Kidney (tissue), 14 donors: ENCODE results near the gene SLC29A4. TPM values are rescaled to one million over a fixed set of nuclear protein-coding genes. Genes with fewer than 3 reads are reported as not detected.
"Not testable (repeated sequence)": the region's sequence is repeated elsewhere in the genome, so short reads cannot be mapped to it uniquely, and the experiment has no call there.

Experiments
- DNase-seq, 5 donors: peaks; one replicate each; pipeline ENCODE4 v3.0.0-alpha.2; 2013 to 2020
- FAIRE-seq: peaks from 2 replicates; lab custom pipeline; 2012; peaks lifted over from hg19 to GRCh38; lab: Jason Lieb, UNC
- H3K27ac ChIP-seq, 2 donors: one replicate each; pipeline ENCODE4 v1.7.0; 2013; ENCODE audit warnings: low read depth in 2 of 2, low read length in 2 of 2, inconsistent platforms in 1 of 2
- H3K27me3 ChIP-seq: one replicate; pipeline ENCODE4 v1.7.1; 2013; ENCODE audit warnings: low read length, inconsistent platforms; ENCODE audit not compliant: control insufficient read depth, insufficient read depth
- H3K36me3 ChIP-seq, 3 donors: one replicate each; pipeline versions ENCODE4 v1.7.0 to v1.7.1; 2013; ENCODE audit warnings: low read length in 3 of 3, control low read depth in 1 of 3, inconsistent platforms in 1 of 3; ENCODE audit not compliant: insufficient read depth in 3 of 3, control insufficient read depth in 2 of 3
- H3K4me1 ChIP-seq, 3 donors: one replicate each; pipeline versions ENCODE4 v1.7.0 to v1.7.1; 2013; ENCODE audit warnings: low read length in 3 of 3, inconsistent platforms in 1 of 3, low read depth in 1 of 3; ENCODE audit not compliant: control insufficient read depth in 2 of 3, insufficient read depth in 2 of 3
- H3K4me3 ChIP-seq, 3 donors: one replicate each; pipeline versions ENCODE4 v1.7.0 to v1.8.1; 2013; ENCODE audit warnings: low read length in 3 of 3, control low read depth in 1 of 3, inconsistent platforms in 1 of 3
- H3K9ac ChIP-seq, 3 donors: one replicate each; pipeline versions ENCODE4 v1.7.0 to v1.7.1; 2013; ENCODE audit warnings: low read length in 3 of 3, control low read depth in 1 of 3, inconsistent platforms in 1 of 3
- H3K9me3 ChIP-seq, 3 donors: one replicate each; pipeline versions ENCODE4 v1.7.0 to v1.7.1; 2013; ENCODE audit warnings: low read length in 3 of 3, control low read depth in 1 of 3, inconsistent platforms in 1 of 3; ENCODE audit not compliant: control insufficient read depth in 2 of 3, insufficient read depth in 1 of 3
- CTCF ChIP-seq: IDR thresholded peaks from 3 replicates; pipeline ENCODE4 v1.5.1; 2012; ENCODE audit warnings: mild to moderate bottlenecking, moderate library complexity, borderline replicate concordance; ENCODE audit not compliant: insufficient read depth; ENCODE audit errors: extremely low read depth
- intact Hi-C: fragments of 100-400 bp; cut with DNase I; formaldehyde crosslinking; loops from one replicate; pipeline ENCODE4 v1.11.1; 2022
- polyA plus RNA-seq: library from polyadenylated mRNA; stranded (reverse); fragments of 350-450 nt; fragmentation: Illumina TruSeq; extraction: RNeasy Lipid Tissue Mini Kit (QIAGEN cat#74804); gene quantifications from one replicate; pipeline ENCODE4 v1.2.3, GENCODE V29; 2014; ENCODE audit warnings: low read depth, low replicate concordance; ENCODE audit not compliant: insufficient read depth
- total RNA-seq: library from RNA; stranded (reverse); fragmentation: NEBNext Ultra II Directional; extraction: Animal tissue kit (Norgen Biotek cat#: 25700); gene quantifications from one replicate; pipeline ENCODE4 v1.2.1, GENCODE V29; 2021
- donor health status: control.
- donor health status: control.
- donor health status: control.
- donor health status: control.
- donor health status: control.
- donor health status: DM: yes; HTN: yes; CAD: no.
- donor health status: Normal renal cell carcinoma (clear cell type).

SLC29A4 gene
- total and polyA plus RNA-seq, 2 donors from 2014 or later: 3.4 to 6.8 TPM

- no peaks in the 10 kb centered on the region for H3K36me3 ChIP-seq
- FAIRE-seq (no peak), DNase-seq (peak in 1 of 5 donors; percentile 47)
- H3K27me3 ChIP-seq: no peaks in the 10 kb centered on the region
- intact Hi-C loops: no loop called here
- no peak overlapping the region for H3K4me3 ChIP-seq
- H3K4me1 ChIP-seq: no peaks in the 10 kb centered on the region
- H3K27ac ChIP-seq: no peak overlapping the region
- H3K9ac ChIP-seq: no peak overlapping the region
- no peak for TF ChIP-seq CTCF
- no peaks in the 10 kb centered on the region for H3K9me3 ChIP-seq
Observed at GRCh38 chr7:5303061-5303460, 20.3 kb downstream of the SLC29A4 start.

- DNase-seq (no peak), FAIRE-seq (no peak)
- TF ChIP-seq CTCF: no peak
- no peaks in the 10 kb centered on the region for H3K9me3 ChIP-seq
- H3K36me3 ChIP-seq: peaks cover 0 to 2% (median 0%) of the 10 kb centered on the region in 3 donors
- no peak overlapping the region for H3K9ac ChIP-seq
- H3K27ac ChIP-seq: no peak overlapping the region
- intact Hi-C loops: no loop called here
- H3K4me3 ChIP-seq: no peak overlapping the region
- no peaks in the 10 kb centered on the region for H3K4me1 ChIP-seq
- no peaks in the 10 kb centered on the region for H3K27me3 ChIP-seq
Observed at GRCh38 chr7:5303591-5304505, 21.1 kb downstream of the SLC29A4 start.

- H3K27me3 ChIP-seq, H3K4me1 ChIP-seq, intact Hi-C loops, H3K27ac ChIP-seq, FAIRE-seq, H3K9ac ChIP-seq, H3K4me3 ChIP-seq, H3K36me3 ChIP-seq, H3K9me3 ChIP-seq: not testable (repeated sequence)
- peak in 1 of 5 donors; percentile 27 for DNase-seq
Observed at GRCh38 chr7:5305050-5305449, 22.3 kb downstream of the SLC29A4 start.

GRCh38 chr7:5307221-5308142 is 24.7 kb downstream of the SLC29A4 start:
- DNase-seq, H3K9ac ChIP-seq, FAIRE-seq, H3K27me3 ChIP-seq, H3K4me3 ChIP-seq, intact Hi-C loops, H3K4me1 ChIP-seq, H3K9me3 ChIP-seq, H3K27ac ChIP-seq: not testable (repeated sequence)
- peaks cover 4 to 11% (median 8%) of the 10 kb centered on the region in 3 donors for H3K36me3 ChIP-seq
